Fibroblast of skin of abdomen (primary cell): Measurements from ENCODE around the gene CCDC183.
"Not testable (repeated sequence)": the region's sequence is repeated elsewhere in the genome, so short reads cannot be mapped to it uniquely, and the experiment has no call there.

ENCODE experiments used
- DNase-seq: peaks from one replicate; pipeline ENCODE4 v3.0.0-alpha.2; 2013

Gene CCDC183

GRCh38 chr9:136803009-136803550 lies 6.9 kb downstream of the CCDC183 start:
- not testable (repeated sequence) for DNase-seq

- no peak for DNase-seq
Measured at GRCh38 chr9:136803551-136804508, 7.7 kb downstream of the CCDC183 start.

- no peak for DNase-seq
Measured at GRCh38 chr9:136804509-136805206, 8.5 kb downstream of the CCDC183 start.

- DNase-seq, result no peak
Measured at GRCh38 chr9:136805207-136805740, 9.1 kb downstream of the CCDC183 start.

- DNase-seq, result no peak
Measured at GRCh38 chr9:136806067-136806466, 9.9 kb downstream of the CCDC183 start.

GRCh38 chr9:136806631-136807201 lies 10.6 kb downstream of the CCDC183 start:
- no peak for DNase-seq

GRCh38 chr9:136807281-136808074 lies 11.3 kb downstream of the CCDC183 start, which contains the start of gene RABL6:
TSS of gene RABL6 (plus strand) at chr9:136807948. CDS start at chr9:136808197, 249 bp downstream.
- DNase-seq, result peak; percentile 72

GRCh38 chr9:136808075-136808805 lies 12.1 kb downstream of the CCDC183 start:
- DNase-seq, result no peak

GRCh38 chr9:136808806-136809158 lies 12.6 kb downstream of the CCDC183 start:
- DNase-seq, result no peak

GRCh38 chr9:136814725-136815421 lies 18.7 kb downstream of the CCDC183 start:
- DNase-seq, result no peak

- DNase-seq, result no peak
Measured at GRCh38 chr9:136815422-136815782, 19.3 kb downstream of the CCDC183 start.

GRCh38 chr9:136820971-136821825 lies 25.1 kb downstream of the CCDC183 start:
- peak; percentile 23 for DNase-seq

- DNase-seq, result no peak
Measured at GRCh38 chr9:136821826-136822544, 25.8 kb downstream of the CCDC183 start.

- DNase-seq, result no peak
Measured at GRCh38 chr9:136823136-136824046, 27.3 kb downstream of the CCDC183 start.

GRCh38 chr9:136824496-136825225 lies 28.5 kb downstream of the CCDC183 start:
- no peak for DNase-seq

- DNase-seq, result no peak
Measured at GRCh38 chr9:136825295-136826187, 29.4 kb downstream of the CCDC183 start.
